ENCODE results near the gene CCDC92B. TPM values are rescaled to one million over a fixed set of nuclear protein-coding genes. Genes with fewer than 3 reads are reported as not detected.

CCDC92B gene
- total RNA-seq, 1 donor from 2014 or later: 0.17 TPM

GRCh38 chr17:2736956-2737355 lies 12.5 kb downstream of the CCDC92B start:
- H3K79me2 ChIP-seq (ENCODE audit: low read depth): no peaks in the 10 kb centered on the region
- Mint-ChIP-seq H3K36me3 (no peaks in the 10 kb centered on the region), H3K27ac (no peak overlapping the region), H3K4me3 (no peak overlapping the region), H3K4me1 (peaks cover 2% of the 10 kb centered on the region), H3K9me3 (no peaks in the 10 kb centered on the region), H3K27me3 (ENCODE audit: insufficient read depth, low read depth) (peaks cover 7% of the 10 kb centered on the region)
- no peak overlapping the region for H2AFZ ChIP-seq (replicated peaks)
- no peaks in the 10 kb centered on the region for H3K36me3 ChIP-seq
- H3K9me3 ChIP-seq (ENCODE audit: low read depth): no peaks in the 10 kb centered on the region
- no peaks in the 10 kb centered on the region for H3K27me3 ChIP-seq
- H3F3A ChIP-seq (ENCODE audit: low read depth): no peaks in the 10 kb centered on the region
- no peak overlapping the region for H3K27ac ChIP-seq
- no peaks in the 10 kb centered on the region for H3K4me1 ChIP-seq
- TF ChIP-seq EZH2phosphoT487 (IDR thresholded peaks at IDR 0.05) (no peak), EZH2 (IDR thresholded peaks at IDR 0.05) (no peak), CTCF (IDR thresholded peaks at IDR 0.05) (no peak)
- no peak overlapping the region for H3K4me2 ChIP-seq
- H4K20me1 ChIP-seq (ENCODE audit: low read depth): no peaks in the 10 kb centered on the region
- no peak overlapping the region for H3K4me3 ChIP-seq
- H3K9ac ChIP-seq: no peak overlapping the region
- DNase-seq (ENCODE audit: low spot score): no peak

DNA sequence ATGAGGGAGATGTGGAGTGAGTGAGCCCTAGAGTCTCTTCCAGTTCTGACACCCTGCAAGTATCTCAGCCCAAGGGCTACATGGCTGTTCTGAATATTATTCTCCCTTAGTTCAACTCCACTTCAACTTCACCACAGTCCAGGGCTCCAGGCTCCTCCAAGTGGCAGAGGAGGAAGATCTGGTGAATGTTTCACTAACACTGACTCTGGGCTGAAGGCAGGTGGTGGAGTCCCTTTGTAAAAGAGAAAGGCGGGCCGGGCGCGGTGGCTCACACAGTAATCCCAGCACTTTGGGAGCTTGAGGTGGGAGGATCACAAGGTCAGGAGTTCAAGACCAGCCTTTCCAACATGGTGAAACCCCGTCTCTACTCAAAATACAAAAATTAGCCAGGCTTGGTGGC lies 13.6 kb downstream of the CCDC92B start:
- no peak for DNase-seq (ENCODE audit: low spot score)
- peaks cover 2% of the 10 kb centered on the region for H3K4me1 Mint-ChIP-seq
- H3K36me3 ChIP-seq: no peaks in the 10 kb centered on the region
- H3K27me3 ChIP-seq: no peaks in the 10 kb centered on the region
- no peak overlapping the region for H3K9ac ChIP-seq
- H3K9me3 ChIP-seq (ENCODE audit: low read depth): no peaks in the 10 kb centered on the region
- no peak overlapping the region for H3K27ac Mint-ChIP-seq
- H3K4me1 ChIP-seq: no peaks in the 10 kb centered on the region
- H3K4me2 ChIP-seq: no peak overlapping the region
- no peaks in the 10 kb centered on the region for H4K20me1 ChIP-seq (ENCODE audit: low read depth)
- no peak overlapping the region for H3K27ac ChIP-seq
- H3K4me3 ChIP-seq: no peak overlapping the region
- no peaks in the 10 kb centered on the region for H3K9me3 Mint-ChIP-seq
- no peak for TF ChIP-seq CTCF (IDR thresholded peaks at IDR 0.05)
- no peak for TF ChIP-seq EZH2phosphoT487 (IDR thresholded peaks at IDR 0.05)
- no peak for TF ChIP-seq EZH2 (IDR thresholded peaks at IDR 0.05)
- peaks cover 3% of the 10 kb centered on the region for H3K27me3 Mint-ChIP-seq (ENCODE audit: insufficient read depth, low read depth)
- H3K79me2 ChIP-seq (ENCODE audit: low read depth): no peaks in the 10 kb centered on the region
- H3K4me3 Mint-ChIP-seq: no peak overlapping the region
- no peaks in the 10 kb centered on the region for H3F3A ChIP-seq (ENCODE audit: low read depth)
- no peaks in the 10 kb centered on the region for H3K36me3 Mint-ChIP-seq
- no peak overlapping the region for H2AFZ ChIP-seq (replicated peaks)

DNA sequence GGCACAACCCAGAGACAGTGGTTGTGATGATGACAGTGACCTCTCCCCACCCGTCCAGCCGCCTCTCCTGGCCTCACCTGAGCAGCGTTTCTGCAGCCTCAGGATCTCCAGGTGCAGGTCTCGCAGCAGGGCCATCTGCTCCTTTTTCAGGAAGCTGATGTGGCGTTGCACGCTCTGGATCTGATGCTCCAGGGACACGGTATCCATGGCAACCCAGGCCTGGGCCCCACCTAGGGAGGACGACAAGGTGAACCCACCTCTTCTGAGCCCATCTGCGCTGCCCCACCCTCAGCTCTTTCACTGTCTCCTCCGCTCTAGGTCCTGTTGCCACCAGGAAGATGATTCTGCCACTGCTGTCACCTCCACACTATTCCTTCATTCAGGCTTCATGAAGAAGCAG lies 14.5 kb downstream of the CCDC92B start:
- H3K4me1 Mint-ChIP-seq: peaks cover 2% of the 10 kb centered on the region
- DNase-seq (ENCODE audit: low spot score): no peak
- Histone ChIP-seq H3K79me2 (ENCODE audit: low read depth) (no peaks in the 10 kb centered on the region), H3K9me3 (ENCODE audit: low read depth) (no peaks in the 10 kb centered on the region), H4K20me1 (ENCODE audit: low read depth) (no peaks in the 10 kb centered on the region), H3K36me3 (no peaks in the 10 kb centered on the region), H3K9ac (no peak overlapping the region), H2AFZ (replicated peaks) (no peak overlapping the region), H3K4me3 (no peak overlapping the region), H3F3A (ENCODE audit: low read depth) (no peaks in the 10 kb centered on the region), H3K27me3 (no peaks in the 10 kb centered on the region), H3K4me1 (no peaks in the 10 kb centered on the region), H3K4me2 (no peak overlapping the region), H3K27ac (no peak overlapping the region)
- H3K27me3 Mint-ChIP-seq (ENCODE audit: insufficient read depth, low read depth): peaks cover 2% of the 10 kb centered on the region
- H3K36me3 Mint-ChIP-seq: no peaks in the 10 kb centered on the region
- TF ChIP-seq EZH2 (IDR thresholded peaks at IDR 0.05): no peak
- no peak for TF ChIP-seq EZH2phosphoT487 (IDR thresholded peaks at IDR 0.05)
- no peak for TF ChIP-seq CTCF (IDR thresholded peaks at IDR 0.05)
- H3K27ac Mint-ChIP-seq: no peak overlapping the region
- H3K9me3 Mint-ChIP-seq: no peaks in the 10 kb centered on the region
- H3K4me3 Mint-ChIP-seq: no peak overlapping the region

All from neural progenitor cell (in vitro differentiated cells).